GM10266 (cell line): ENCODE results near the gene NOG.

Experiments used
- DNase-seq: peaks from one replicate; pipeline ENCODE4 v3.0.0; 2012; ENCODE audit errors: extremely low spot score
- CTCF ChIP-seq: IDR thresholded peaks from 2 replicates; pipeline ENCODE4 v1.5.1; 2012; ENCODE audit warnings: mild to moderate bottlenecking, low read depth; ENCODE audit not compliant: control insufficient read depth, insufficient read depth; ENCODE audit errors: missing control alignments

Gene NOG

GRCh38 chr17:56633681-56634080 is 40.2 kb downstream of the NOG start:
- DNase-seq, result no peak

GRCh38 chr17:56635641-56636040 is 42.1 kb downstream of the NOG start:
- no peak for TF ChIP-seq CTCF
- DNase-seq, result no peak

More at GRCh38 chr17:56633681-56634080, 40.2 kb downstream of the NOG start:
- no peak for TF ChIP-seq CTCF

GRCh38 chr17:56636265-56636664 is 42.8 kb downstream of the NOG start:
- TF ChIP-seq CTCF, result no peak
- DNase-seq, result no peak

GRCh38 chr17:56637254-56637653 is 43.8 kb downstream of the NOG start:
- TF ChIP-seq CTCF, result no peak
- DNase-seq, result no peak

- DNase-seq, result no peak
- TF ChIP-seq CTCF, result no peak
Observed at GRCh38 chr17:56638591-56639051, 45.1 kb downstream of the NOG start.

GRCh38 chr17:56639517-56639916 is 46.0 kb downstream of the NOG start:
- no peak for DNase-seq
- no peak for TF ChIP-seq CTCF

GRCh38 chr17:56640116-56640515 is 46.6 kb downstream of the NOG start:
- TF ChIP-seq CTCF, result no peak

More at GRCh38 chr17:56640116-56640515, 46.6 kb downstream of the NOG start:
- no peak for DNase-seq
